H9 (cell line): ENCODE data around the gene DERA. TPM values are rescaled to one million over a fixed set of nuclear protein-coding genes. Genes with fewer than 3 reads are reported as not detected.

Experiments
- DNase-seq: peaks from one replicate; pipeline ENCODE4 v3.0.0-alpha.2; 2017
- H2AFZ ChIP-seq: one replicate; pipeline ENCODE4 v1.6.1; 2013; ENCODE audit warnings: mild to moderate bottlenecking, low read length, control low read depth, moderate library complexity
- H2AK5ac ChIP-seq: 2 replicates; pipeline ENCODE4 v1.6.1; 2013; ENCODE audit warnings: low read length, control low read depth, mixed read lengths; ENCODE audit not compliant: insufficient read length
- H2BK120ac ChIP-seq: one replicate; pipeline ENCODE4 v1.6.1; 2013; ENCODE audit warnings: low read depth, mild to moderate bottlenecking, low read length, control low read depth, inconsistent platforms; ENCODE audit not compliant: poor library complexity, severe bottlenecking
- H2BK12ac ChIP-seq: 2 replicates; pipeline ENCODE4 v1.6.1; 2013; ENCODE audit warnings: low read length, control low read depth, mixed read lengths, low read depth; ENCODE audit not compliant: insufficient read length
- H2BK15ac ChIP-seq: 2 replicates; pipeline ENCODE4 v1.6.1; 2013; ENCODE audit warnings: low read depth, low read length, control low read depth
- H2BK20ac ChIP-seq: one replicate; pipeline ENCODE4 v1.6.1; 2013; ENCODE audit warnings: low read depth, mild to moderate bottlenecking, low read length, control low read depth, inconsistent platforms; ENCODE audit not compliant: poor library complexity, severe bottlenecking
- H2BK5ac ChIP-seq: 2 replicates; pipeline ENCODE4 v1.6.1; 2013; ENCODE audit warnings: low read length, control low read depth, mixed read lengths; ENCODE audit not compliant: insufficient read length
- H3K14ac ChIP-seq: 2 replicates; pipeline ENCODE4 v1.6.1; 2013; ENCODE audit warnings: low read length, control low read depth; ENCODE audit not compliant: insufficient read depth
- H3K18ac ChIP-seq: 2 replicates; pipeline ENCODE4 v1.6.1; 2013; ENCODE audit warnings: low read depth, mild to moderate bottlenecking, mixed read lengths, low read length, control low read depth; ENCODE audit not compliant: insufficient read length
- H3K23ac ChIP-seq: 2 replicates; pipeline ENCODE4 v1.6.1; 2013; ENCODE audit warnings: low read length, control low read depth, mixed read lengths, low read depth; ENCODE audit not compliant: insufficient read length
- H3K23me2 ChIP-seq: 2 replicates; pipeline ENCODE4 v1.6.1; 2013; ENCODE audit warnings: low read depth, mild to moderate bottlenecking, mixed read lengths, low read length, control low read depth; ENCODE audit not compliant: insufficient read length, poor library complexity, severe bottlenecking
- H3K27ac ChIP-seq: 2 replicates; pipeline ENCODE4 v1.5.1; 2013; ENCODE audit warnings: low read length, control low read depth, mixed read lengths, low read depth; ENCODE audit not compliant: insufficient read length
- H3K27me3 ChIP-seq: 2 replicates; pipeline ENCODE4 v1.6.1; 2013; ENCODE audit warnings: low read length, control low read depth, inconsistent platforms; ENCODE audit not compliant: insufficient read depth
- H3K4ac ChIP-seq: 2 replicates; pipeline ENCODE4 v1.6.1; 2013; ENCODE audit warnings: low read depth, mild to moderate bottlenecking, control low read depth, inconsistent platforms, low read length, moderate library complexity
- H3K4me1 ChIP-seq: 2 replicates; pipeline ENCODE4 v1.6.1; 2013; ENCODE audit warnings: low read length, control low read depth, inconsistent platforms; ENCODE audit not compliant: insufficient read depth
- H3K4me2 ChIP-seq: 2 replicates; pipeline ENCODE4 v1.6.1; 2013; ENCODE audit warnings: low read length, control low read depth, mixed read lengths; ENCODE audit not compliant: insufficient read length, insufficient read depth
- H3K56ac ChIP-seq: 2 replicates; pipeline ENCODE4 v1.6.1; 2013; ENCODE audit warnings: low read depth, mild to moderate bottlenecking, mixed read lengths, low read length, control low read depth; ENCODE audit not compliant: insufficient read length
- H3K79me1 ChIP-seq: 2 replicates; pipeline ENCODE4 v1.6.1; 2013; ENCODE audit warnings: low read depth, mild to moderate bottlenecking, moderate library complexity, low read length, control low read depth, inconsistent platforms; ENCODE audit not compliant: insufficient read depth, poor library complexity, severe bottlenecking
- H3K79me2 ChIP-seq: 2 replicates; pipeline ENCODE4 v1.6.1; 2013; ENCODE audit warnings: low read length, control low read depth, inconsistent platforms; ENCODE audit not compliant: insufficient read depth
- H3K9ac ChIP-seq: 2 replicates; pipeline ENCODE4 v1.6.1; 2013; ENCODE audit warnings: low read length, control low read depth, mixed read lengths; ENCODE audit not compliant: insufficient read length; ENCODE audit errors: extremely low read depth
- H3K9me3 ChIP-seq: one replicate; pipeline ENCODE4 v1.6.1; 2013; ENCODE audit warnings: low read depth, low read length, inconsistent platforms; ENCODE audit not compliant: control insufficient read depth
- H3T11ph ChIP-seq: one replicate; pipeline ENCODE4 v1.6.1; 2013; ENCODE audit warnings: mild to moderate bottlenecking, low read length, control low read depth, inconsistent platforms
- H4K20me1 ChIP-seq: one replicate; pipeline ENCODE4 v1.6.1; 2013; ENCODE audit not compliant: control insufficient read depth, insufficient read length, insufficient read depth
- H4K5ac ChIP-seq: 2 replicates; pipeline ENCODE4 v1.6.1; 2013; ENCODE audit warnings: low read depth, mild to moderate bottlenecking, mixed read lengths, low read length, control low read depth; ENCODE audit not compliant: insufficient read length
- H4K8ac ChIP-seq: replicated peaks from 2 replicates; pipeline ENCODE4 v1.6.1; 2013; ENCODE audit warnings: low read length, control low read depth, mixed read lengths, low read depth; ENCODE audit not compliant: insufficient read length
- H4K91ac ChIP-seq: 2 replicates; pipeline ENCODE4 v1.6.1; 2013; ENCODE audit warnings: low read depth, mild to moderate bottlenecking, moderate library complexity, mixed read lengths, low read length, control low read depth; ENCODE audit not compliant: insufficient read length
- H3K27ac Mint-ChIP-seq, 3 experiments: 2 replicates in 2 of 3; 3 replicates in 1 of 3; pipeline ENCODE4 v1.8.0; 2020 to 2021; ENCODE audit warnings: mixed read lengths in 3 of 3, mild to moderate bottlenecking in 1 of 3, moderate library complexity in 1 of 3
- H3K27me3 Mint-ChIP-seq: 2 replicates; pipeline ENCODE4 v1.8.0; 2021; ENCODE audit warnings: low read depth, mild to moderate bottlenecking, moderate library complexity, mixed read lengths
- H3K36me3 Mint-ChIP-seq, 3 experiments: 2 replicates in 2 of 3; 3 replicates in 1 of 3; pipeline ENCODE4 v1.8.0; 2020 to 2021; ENCODE audit warnings: low read depth in 3 of 3, mixed read lengths in 3 of 3; ENCODE audit not compliant: insufficient read depth in 1 of 3
- H3K4me1 Mint-ChIP-seq, 2 experiments: 2 replicates each; pipeline ENCODE4 v1.8.0; 2020; ENCODE audit warnings: mixed read lengths in 2 of 2
- H3K4me3 Mint-ChIP-seq, 2 experiments: 2 replicates in 1 of 2; 3 replicates in 1 of 2; pipeline ENCODE4 v1.8.0; 2020 to 2021; ENCODE audit warnings: mild to moderate bottlenecking in 2 of 2, mixed read lengths in 2 of 2, moderate library complexity in 1 of 2
- H3K9me3 Mint-ChIP-seq, 2 experiments: 2 replicates in 1 of 2; 3 replicates in 1 of 2; pipeline ENCODE4 v1.8.0; 2020; ENCODE audit warnings: mild to moderate bottlenecking in 2 of 2, mixed read lengths in 2 of 2, moderate library complexity in 1 of 2
- CTCF ChIP-seq: fragments of 200-600 bp; sonication (generic); conservative IDR thresholded peaks from 3 replicates; pipeline ENCODE4 v1.8.0; 2021; ENCODE audit warnings: antibody characterized with exemption, mild to moderate bottlenecking
- WGBS: extraction: QIAGEN DNeasy Blood & Tissue Kit; methylation state at CpG from one replicate; pipeline ENCODE4 v1.1.7; 2013; ENCODE audit warnings: missing lambda C conversion rate, low lambda C conversion rate, mixed read lengths; ENCODE audit not compliant: insufficient read length; ENCODE audit errors: extremely low coverage; 5-methylcytosine and 5-hydroxymethylcytosine counted together
- long read RNA-seq: library from polyadenylated mRNA; unstranded; transcript quantifications from one replicate; pipeline ENCODE4 v2.0.0, GENCODE V29; 2020
- total RNA-seq: library from RNA; stranded (reverse); gene quantifications from 2 replicates; pipeline ENCODE4 v1.2.1, GENCODE V29; 2021

DERA gene
- total RNA-seq = 20.5 and 20.9 TPM in 2 replicates
- long read RNA-seq, transcript DERA-209 (8 exons, 854 nt) = minor isoform, 7 of 193 reads
- long read RNA-seq, transcript DERA-201 (9 exons, 1,705 nt) = major isoform, 175 of 193 reads
- long read RNA-seq, partial matches to known transcripts = 2 of 193 reads
- long read RNA-seq, other reads (novel, unspliced or antisense) = 9 of 193 reads

GRCh38 chr12:15910864-15911721 is at the start of gene DERA:
Gene DERA, plus strand, starts transcription at chr12:15911332. Its CDS starts 52 bp downstream, at chr12:15911384.
- Mint-ChIP-seq H3K4me1 (peaks cover 19 to 23% of the 10 kb centered on the region in 2 experiments), H3K27me3 (peaks cover 11% of the 10 kb centered on the region), H3K9me3 (no peaks in the 10 kb centered on the region), H3K4me3 (peak within 1 kb of the TSS; percentile 79 to 89), H3K27ac (peak within 1 kb of the TSS; percentile 71 to 95 (median 76); a peak in 6 of 7 replicates), H3K36me3 (no peaks in the 10 kb centered on the region)
- Histone ChIP-seq H3K4me1 (no peaks in the 10 kb centered on the region), H4K5ac (no peak within 1 kb of the TSS), H3T11ph (no peak within 1 kb of the TSS), H3K23ac (no peak within 1 kb of the TSS), H2AK5ac (no peak within 1 kb of the TSS), H3K79me1 (no peaks in the 10 kb centered on the region), H3K14ac (peak within 1 kb of the TSS; percentile 85), H3K79me2 (no peaks in the 10 kb centered on the region), H4K20me1 (no peaks in the 10 kb centered on the region), H2BK15ac (no peak within 1 kb of the TSS), H3K23me2 (peaks cover 4% of the 10 kb centered on the region), H3K27me3 (no peaks in the 10 kb centered on the region), H2BK5ac (no peak within 1 kb of the TSS), H3K4ac (no peak within 1 kb of the TSS), H3K4me2 (peak within 1 kb of the TSS; percentile 83), H2BK120ac (no peak within 1 kb of the TSS), H2BK12ac (no peak within 1 kb of the TSS), H4K8ac (no peak within 1 kb of the TSS), H3K27ac (no peak within 1 kb of the TSS), H2BK20ac (no peak within 1 kb of the TSS), H2AFZ (no peak within 1 kb of the TSS), H4K91ac (no peak within 1 kb of the TSS), H3K9me3 (no peaks in the 10 kb centered on the region), H3K18ac (peak within 1 kb of the TSS; percentile 93), H3K9ac (peak within 1 kb of the TSS; percentile 83), H3K56ac (no peak within 1 kb of the TSS)
- DNase-seq = peak; percentile 89
- no peak for TF ChIP-seq CTCF
- WGBS = no CpG with 5 or more reads among the region's 59 CpGs
